Brain microvascular endothelial cell (primary cell): Measurements from ENCODE around the gene PCNA.

Experiments
- DNase-seq: peaks from one replicate; pipeline ENCODE4 v3.0.0-alpha.2; 2020
- H3K27ac ChIP-seq: fragments of 250-450 bp; sonication (Bioruptor Pico); 2 replicates; pipeline ENCODE4 v1.5.1; 2020; ENCODE audit warnings: mild to moderate bottlenecking, moderate library complexity
- H3K27me3 ChIP-seq: fragments of 250-450 bp; sonication (Bioruptor Pico); replicated peaks from 2 replicates; pipeline ENCODE4 v1.5.1; 2020; ENCODE audit warnings: mild to moderate bottlenecking
- H3K36me3 ChIP-seq: fragments of 250-450 bp; sonication (Bioruptor Pico); replicated peaks from 2 replicates; pipeline ENCODE4 v1.5.1; 2020; ENCODE audit warnings: mild to moderate bottlenecking
- H3K4me3 ChIP-seq: 2 replicates; pipeline ENCODE4 v1.5.1; 2011; ENCODE audit warnings: low read depth, mild to moderate bottlenecking, control low read depth, low read length, moderate library complexity
- in situ Hi-C: cut with HindIII; loops from 2 replicates; pipeline ENCODE4 v1.10.0; 2017; ENCODE audit warnings: low sequenced_read_pairs, low pct_ligation_motif_present
- TF ChIP-seq, protein P1 (sequence below): IDR thresholded peaks from 2 replicates; pipeline ENCODE4 v1.5.1; 2011; ENCODE audit warnings: low read depth, mild to moderate bottlenecking, moderate library complexity, low read length, control low read depth, inconsistent platforms; ENCODE audit errors: missing control alignments

PCNA gene

DNA sequence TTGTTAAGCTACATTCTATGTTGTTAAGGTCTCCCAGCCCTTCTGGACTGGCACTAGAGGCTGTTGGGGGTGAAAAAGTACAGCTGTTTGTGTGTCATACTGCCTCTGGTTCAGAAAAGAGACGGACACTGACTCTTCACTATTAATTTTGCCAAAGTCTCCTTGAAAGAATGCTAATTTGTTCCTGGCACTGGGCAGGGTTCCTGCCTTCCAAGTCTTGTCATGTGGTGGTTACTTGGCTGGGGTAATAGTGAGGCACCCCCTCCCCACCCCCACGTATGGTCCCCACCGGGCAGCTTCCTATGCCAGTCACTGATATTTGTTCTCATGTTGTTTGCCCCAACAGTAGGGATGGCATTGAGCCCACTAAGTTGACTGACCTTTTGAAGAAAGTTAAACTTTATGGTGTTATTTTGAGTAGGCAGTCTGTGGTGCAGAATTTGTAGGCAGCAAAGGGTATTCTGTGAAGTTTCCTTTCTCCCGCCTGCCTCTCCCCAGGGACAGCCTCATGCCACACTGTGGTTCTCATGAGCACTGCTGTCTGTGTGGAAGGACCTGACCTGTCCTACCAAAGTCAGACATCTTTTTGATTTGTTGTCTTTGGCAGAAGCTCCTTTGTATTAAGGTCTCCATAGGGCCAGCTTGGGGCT, 15.7 kb upstream of the PCNA start:
- in situ Hi-C loops, result no loop called here
- no peak for DNase-seq
- H3K27me3 ChIP-seq, result no peaks in the 10 kb centered on the region
- TF ChIP-seq, protein P1, sequence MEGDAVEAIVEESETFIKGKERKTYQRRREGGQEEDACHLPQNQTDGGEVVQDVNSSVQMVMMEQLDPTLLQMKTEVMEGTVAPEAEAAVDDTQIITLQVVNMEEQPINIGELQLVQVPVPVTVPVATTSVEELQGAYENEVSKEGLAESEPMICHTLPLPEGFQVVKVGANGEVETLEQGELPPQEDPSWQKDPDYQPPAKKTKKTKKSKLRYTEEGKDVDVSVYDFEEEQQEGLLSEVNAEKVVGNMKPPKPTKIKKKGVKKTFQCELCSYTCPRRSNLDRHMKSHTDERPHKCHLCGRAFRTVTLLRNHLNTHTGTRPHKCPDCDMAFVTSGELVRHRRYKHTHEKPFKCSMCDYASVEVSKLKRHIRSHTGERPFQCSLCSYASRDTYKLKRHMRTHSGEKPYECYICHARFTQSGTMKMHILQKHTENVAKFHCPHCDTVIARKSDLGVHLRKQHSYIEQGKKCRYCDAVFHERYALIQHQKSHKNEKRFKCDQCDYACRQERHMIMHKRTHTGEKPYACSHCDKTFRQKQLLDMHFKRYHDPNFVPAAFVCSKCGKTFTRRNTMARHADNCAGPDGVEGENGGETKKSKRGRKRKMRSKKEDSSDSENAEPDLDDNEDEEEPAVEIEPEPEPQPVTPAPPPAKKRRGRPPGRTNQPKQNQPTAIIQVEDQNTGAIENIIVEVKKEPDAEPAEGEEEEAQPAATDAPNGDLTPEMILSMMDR, result no peak
- no peaks in the 10 kb centered on the region for H3K36me3 ChIP-seq
- H3K4me3 ChIP-seq, result no peak overlapping the region
- H3K27ac ChIP-seq, result no peak overlapping the region

DNA sequence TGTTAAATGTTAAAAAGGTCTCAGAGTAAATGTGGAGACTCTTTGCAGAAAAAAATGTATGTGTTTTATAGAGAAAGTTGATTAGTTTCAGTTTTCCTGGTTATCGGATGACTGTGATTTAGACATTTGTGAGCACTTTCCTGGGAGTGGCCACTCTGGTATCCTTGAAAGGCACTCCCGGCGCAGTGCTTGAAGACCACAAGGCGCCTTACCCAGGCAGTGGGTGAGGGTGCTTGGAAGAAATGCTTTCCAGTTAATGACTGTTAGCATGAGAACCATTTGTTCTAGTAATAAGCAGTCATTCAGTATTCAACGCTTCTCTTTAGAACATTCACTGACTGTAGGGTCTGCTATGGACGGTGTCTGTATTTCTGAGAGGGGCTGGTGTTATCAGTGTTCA, 14.2 kb upstream of the PCNA start:
- Histone ChIP-seq H3K27me3 (no peaks in the 10 kb centered on the region), H3K4me3 (no peak overlapping the region), H3K27ac (no peak overlapping the region), H3K36me3 (no peaks in the 10 kb centered on the region)
- TF ChIP-seq, protein P1, result no peak
- DNase-seq, result no peak
- in situ Hi-C loops, result no loop called here

DNA sequence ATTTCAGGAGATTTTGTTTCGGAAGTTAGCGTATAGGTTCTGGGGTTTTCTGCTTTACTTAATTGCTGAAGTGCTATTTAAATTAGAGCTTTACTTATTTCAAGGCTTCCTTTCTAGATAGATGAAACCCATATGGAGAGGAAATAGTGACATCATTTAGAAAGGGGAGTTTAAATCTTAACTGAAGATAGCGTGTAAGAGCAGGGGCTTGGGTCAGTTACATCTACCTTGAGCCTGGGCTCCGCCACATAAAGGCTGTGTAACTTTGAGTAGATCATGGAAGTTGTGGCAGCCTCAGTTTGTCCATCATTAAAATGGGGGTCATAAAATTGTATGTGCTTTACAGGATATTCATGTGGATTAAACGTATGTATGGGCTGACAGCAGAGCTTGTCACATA, 11.7 kb upstream of the PCNA start:
- H3K4me3 ChIP-seq, result no peak overlapping the region
- in situ Hi-C loops, result no loop called here
- DNase-seq, result no peak
- no peaks in the 10 kb centered on the region for H3K36me3 ChIP-seq
- TF ChIP-seq, protein P1, result no peak
- H3K27ac ChIP-seq, result no peak overlapping the region
- H3K27me3 ChIP-seq, result no peaks in the 10 kb centered on the region

DNA sequence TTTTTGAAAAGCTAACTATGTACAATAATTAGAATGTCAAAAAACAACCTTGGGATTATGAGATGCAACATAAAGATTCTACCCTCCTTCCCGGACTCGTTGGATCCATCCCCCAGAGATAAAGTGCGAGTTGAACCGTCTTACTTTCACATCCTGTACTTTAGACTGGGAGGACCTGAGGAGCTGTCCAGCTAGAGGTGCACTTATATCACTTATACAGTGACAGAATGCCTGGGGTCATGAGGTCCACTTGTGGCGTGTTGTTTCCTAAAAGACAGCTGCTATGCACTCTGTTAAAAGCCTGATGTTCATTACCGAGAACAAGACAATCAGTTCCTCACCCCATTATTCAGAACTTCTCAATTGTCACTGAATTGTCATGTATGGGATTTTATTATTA, 9.1 kb upstream of the PCNA start:
- in situ Hi-C loops, result no loop called here
- no peak for DNase-seq
- Histone ChIP-seq H3K27ac (no peak overlapping the region), H3K36me3 (no peaks in the 10 kb centered on the region), H3K27me3 (no peaks in the 10 kb centered on the region), H3K4me3 (no peak overlapping the region)
- TF ChIP-seq, protein P1, result no peak

DNA sequence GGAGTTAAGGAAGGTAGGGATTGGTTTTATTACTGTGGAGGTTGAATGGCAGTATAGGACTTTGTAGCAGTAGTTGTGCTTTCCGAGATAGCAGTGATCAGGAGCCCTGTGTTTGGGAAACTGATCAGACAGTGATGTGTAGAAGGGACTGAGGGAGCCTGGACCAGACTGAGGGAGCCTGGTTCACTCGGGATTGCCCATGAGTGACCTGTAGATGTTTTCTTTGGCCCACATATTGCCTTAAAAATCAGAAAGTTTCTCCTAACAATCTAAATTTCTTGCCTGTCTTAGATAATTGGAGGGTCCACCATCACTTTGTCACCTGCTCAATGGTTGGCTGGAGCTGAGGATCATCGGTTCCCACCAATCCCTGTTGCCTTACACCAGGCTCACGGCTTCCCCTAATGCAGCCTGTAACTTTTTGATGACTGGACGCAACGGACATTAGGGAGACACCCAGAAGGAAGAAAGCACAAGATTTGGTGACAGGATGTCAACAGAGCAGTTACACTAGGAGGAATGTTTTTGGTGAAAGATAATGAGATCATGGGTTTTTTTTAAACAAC, 8.2 kb upstream of the PCNA start:
- H3K27ac ChIP-seq, result no peak overlapping the region

More for the DNA sequence above, 8.2 kb upstream of the PCNA start:
- Histone ChIP-seq H3K36me3 (no peaks in the 10 kb centered on the region), H3K4me3 (peak overlapping the region; percentile 79), H3K27me3 (no peaks in the 10 kb centered on the region)
- TF ChIP-seq, protein P1, result no peak
- DNase-seq, result no peak
- in situ Hi-C loops, result no loop called here
